ENCODE measurements around the gene CAMK1D. TPM values are rescaled to one million over a fixed set of nuclear protein-coding genes. Genes with fewer than 3 reads are reported as not detected.

The CAMK1D gene
- total RNA-seq, 1 experiment from 2014 or later: 6.0 TPM

GRCh38 chr10:12884851-12885250 lies 535.5 kb downstream of the CAMK1D start:
- H3K36me3 ChIP-seq (ENCODE audit: low read depth): no peaks in the 10 kb centered on the region
- POLR2A ChIA-PET (ENCODE audit: unreplicated experiment): no interaction called here
- H2AFZ ChIP-seq: no peak overlapping the region
- no TSS peak for BruUV-seq (replicated peaks)
- no peaks in the 10 kb centered on the region for H3K9me3 ChIP-seq (ENCODE audit: insufficient read depth, low read depth)
- no peaks in the 10 kb centered on the region for H3K27me3 ChIP-seq (ENCODE audit: insufficient read depth, low read depth)
- no peaks in the 10 kb centered on the region for H4K20me1 ChIP-seq (ENCODE audit: insufficient read depth)
- no peaks in the 10 kb centered on the region for H3K79me2 ChIP-seq (ENCODE audit: low read depth)
- H3K27ac ChIP-seq: no peak overlapping the region
- intact Hi-C loops (cut with micrococcal nuclease; ENCODE audit: unreplicated experiment): no loop called here
- DNase-seq: no peak
- no peaks in the 10 kb centered on the region for H3K9me2 ChIP-seq (ENCODE audit: insufficient read depth)
- no peak overlapping the region for H3K4me2 ChIP-seq
- TF ChIP-seq, protein P1, sequence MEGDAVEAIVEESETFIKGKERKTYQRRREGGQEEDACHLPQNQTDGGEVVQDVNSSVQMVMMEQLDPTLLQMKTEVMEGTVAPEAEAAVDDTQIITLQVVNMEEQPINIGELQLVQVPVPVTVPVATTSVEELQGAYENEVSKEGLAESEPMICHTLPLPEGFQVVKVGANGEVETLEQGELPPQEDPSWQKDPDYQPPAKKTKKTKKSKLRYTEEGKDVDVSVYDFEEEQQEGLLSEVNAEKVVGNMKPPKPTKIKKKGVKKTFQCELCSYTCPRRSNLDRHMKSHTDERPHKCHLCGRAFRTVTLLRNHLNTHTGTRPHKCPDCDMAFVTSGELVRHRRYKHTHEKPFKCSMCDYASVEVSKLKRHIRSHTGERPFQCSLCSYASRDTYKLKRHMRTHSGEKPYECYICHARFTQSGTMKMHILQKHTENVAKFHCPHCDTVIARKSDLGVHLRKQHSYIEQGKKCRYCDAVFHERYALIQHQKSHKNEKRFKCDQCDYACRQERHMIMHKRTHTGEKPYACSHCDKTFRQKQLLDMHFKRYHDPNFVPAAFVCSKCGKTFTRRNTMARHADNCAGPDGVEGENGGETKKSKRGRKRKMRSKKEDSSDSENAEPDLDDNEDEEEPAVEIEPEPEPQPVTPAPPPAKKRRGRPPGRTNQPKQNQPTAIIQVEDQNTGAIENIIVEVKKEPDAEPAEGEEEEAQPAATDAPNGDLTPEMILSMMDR (conservative IDR thresholded peaks at IDR 0.05): no peak
- TF ChIP-seq EZH2 (IDR thresholded peaks at IDR 0.05; ENCODE audit: low read depth): no peak
- H3K4me3 ChIP-seq: no peak overlapping the region
- CTCF ChIA-PET: no interaction called here
- H3F3A ChIP-seq (ENCODE audit: insufficient read depth, low read depth): no peaks in the 10 kb centered on the region
- H3K4me1 ChIP-seq (replicated peaks; ENCODE audit: insufficient read depth): no peaks in the 10 kb centered on the region

Small RNAs within 50 kb of the gene (microRNA-seq; reads per million reads assigned to microRNA genes)
- not detected for gene MIR4480 (ENCODE audit: borderline number of aligned reads, borderline replicate concordance)
- not detected for gene MIR4481 (ENCODE audit: borderline number of aligned reads, borderline replicate concordance)
- gene MIR548Q (ENCODE audit: borderline number of aligned reads, borderline replicate concordance): not detected

Other genes with a start within 250 kb of the CAMK1D start
- gene SEC61A2, start 219.9 kb upstream of the CAMK1D start, total RNA-seq (2021): 4.9 and 6.8 TPM in 2 replicates
- 82.0 and 82.6 TPM in 2 replicates for gene NUDT5, start 153.7 kb upstream of the CAMK1D start, total RNA-seq (2021)
- gene CDC123, start 153.4 kb upstream of the CAMK1D start, total RNA-seq (2021): 83.5 and 86.0 TPM in 2 replicates

Measured in PC-9 (cell line).